H9 (cell line): ENCODE results near the gene MMP24OS. TPM values are rescaled to one million over a fixed set of nuclear protein-coding genes. Genes with fewer than 3 reads are reported as not detected.

ENCODE experiments used
- DNase-seq: peaks from one replicate; pipeline ENCODE4 v3.0.0-alpha.2; 2017
- H2AFZ ChIP-seq: one replicate; pipeline ENCODE4 v1.6.1; 2013; ENCODE audit warnings: mild to moderate bottlenecking, low read length, control low read depth, moderate library complexity
- H2AK5ac ChIP-seq: 2 replicates; pipeline ENCODE4 v1.6.1; 2013; ENCODE audit warnings: low read length, control low read depth, mixed read lengths; ENCODE audit not compliant: insufficient read length
- H2BK120ac ChIP-seq: one replicate; pipeline ENCODE4 v1.6.1; 2013; ENCODE audit warnings: low read depth, mild to moderate bottlenecking, low read length, control low read depth, inconsistent platforms; ENCODE audit not compliant: poor library complexity, severe bottlenecking
- H2BK12ac ChIP-seq: 2 replicates; pipeline ENCODE4 v1.6.1; 2013; ENCODE audit warnings: low read length, control low read depth, mixed read lengths, low read depth; ENCODE audit not compliant: insufficient read length
- H2BK15ac ChIP-seq: 2 replicates; pipeline ENCODE4 v1.6.1; 2013; ENCODE audit warnings: low read depth, low read length, control low read depth
- H2BK20ac ChIP-seq: one replicate; pipeline ENCODE4 v1.6.1; 2013; ENCODE audit warnings: low read depth, mild to moderate bottlenecking, low read length, control low read depth, inconsistent platforms; ENCODE audit not compliant: poor library complexity, severe bottlenecking
- H2BK5ac ChIP-seq: 2 replicates; pipeline ENCODE4 v1.6.1; 2013; ENCODE audit warnings: low read length, control low read depth, mixed read lengths; ENCODE audit not compliant: insufficient read length
- H3K14ac ChIP-seq: 2 replicates; pipeline ENCODE4 v1.6.1; 2013; ENCODE audit warnings: low read length, control low read depth; ENCODE audit not compliant: insufficient read depth
- H3K18ac ChIP-seq: 2 replicates; pipeline ENCODE4 v1.6.1; 2013; ENCODE audit warnings: low read depth, mild to moderate bottlenecking, mixed read lengths, low read length, control low read depth; ENCODE audit not compliant: insufficient read length
- H3K23ac ChIP-seq: 2 replicates; pipeline ENCODE4 v1.6.1; 2013; ENCODE audit warnings: low read length, control low read depth, mixed read lengths, low read depth; ENCODE audit not compliant: insufficient read length
- H3K23me2 ChIP-seq: 2 replicates; pipeline ENCODE4 v1.6.1; 2013; ENCODE audit warnings: low read depth, mild to moderate bottlenecking, mixed read lengths, low read length, control low read depth; ENCODE audit not compliant: insufficient read length, poor library complexity, severe bottlenecking
- H3K27ac ChIP-seq: 2 replicates; pipeline ENCODE4 v1.5.1; 2013; ENCODE audit warnings: low read length, control low read depth, mixed read lengths, low read depth; ENCODE audit not compliant: insufficient read length
- H3K27me3 ChIP-seq: 2 replicates; pipeline ENCODE4 v1.6.1; 2013; ENCODE audit warnings: low read length, control low read depth, inconsistent platforms; ENCODE audit not compliant: insufficient read depth
- H3K4ac ChIP-seq: 2 replicates; pipeline ENCODE4 v1.6.1; 2013; ENCODE audit warnings: low read depth, mild to moderate bottlenecking, control low read depth, inconsistent platforms, low read length, moderate library complexity
- H3K4me1 ChIP-seq: 2 replicates; pipeline ENCODE4 v1.6.1; 2013; ENCODE audit warnings: low read length, control low read depth, inconsistent platforms; ENCODE audit not compliant: insufficient read depth
- H3K4me2 ChIP-seq: 2 replicates; pipeline ENCODE4 v1.6.1; 2013; ENCODE audit warnings: low read length, control low read depth, mixed read lengths; ENCODE audit not compliant: insufficient read length, insufficient read depth
- H3K56ac ChIP-seq: 2 replicates; pipeline ENCODE4 v1.6.1; 2013; ENCODE audit warnings: low read depth, mild to moderate bottlenecking, mixed read lengths, low read length, control low read depth; ENCODE audit not compliant: insufficient read length
- H3K79me1 ChIP-seq: 2 replicates; pipeline ENCODE4 v1.6.1; 2013; ENCODE audit warnings: low read depth, mild to moderate bottlenecking, moderate library complexity, low read length, control low read depth, inconsistent platforms; ENCODE audit not compliant: insufficient read depth, poor library complexity, severe bottlenecking
- H3K79me2 ChIP-seq: 2 replicates; pipeline ENCODE4 v1.6.1; 2013; ENCODE audit warnings: low read length, control low read depth, inconsistent platforms; ENCODE audit not compliant: insufficient read depth
- H3K9ac ChIP-seq: 2 replicates; pipeline ENCODE4 v1.6.1; 2013; ENCODE audit warnings: low read length, control low read depth, mixed read lengths; ENCODE audit not compliant: insufficient read length; ENCODE audit errors: extremely low read depth
- H3K9me3 ChIP-seq: one replicate; pipeline ENCODE4 v1.6.1; 2013; ENCODE audit warnings: low read depth, low read length, inconsistent platforms; ENCODE audit not compliant: control insufficient read depth
- H3T11ph ChIP-seq: one replicate; pipeline ENCODE4 v1.6.1; 2013; ENCODE audit warnings: mild to moderate bottlenecking, low read length, control low read depth, inconsistent platforms
- H4K20me1 ChIP-seq: one replicate; pipeline ENCODE4 v1.6.1; 2013; ENCODE audit not compliant: control insufficient read depth, insufficient read length, insufficient read depth
- H4K5ac ChIP-seq: 2 replicates; pipeline ENCODE4 v1.6.1; 2013; ENCODE audit warnings: low read depth, mild to moderate bottlenecking, mixed read lengths, low read length, control low read depth; ENCODE audit not compliant: insufficient read length
- H4K8ac ChIP-seq: replicated peaks from 2 replicates; pipeline ENCODE4 v1.6.1; 2013; ENCODE audit warnings: low read length, control low read depth, mixed read lengths, low read depth; ENCODE audit not compliant: insufficient read length
- H4K91ac ChIP-seq: 2 replicates; pipeline ENCODE4 v1.6.1; 2013; ENCODE audit warnings: low read depth, mild to moderate bottlenecking, moderate library complexity, mixed read lengths, low read length, control low read depth; ENCODE audit not compliant: insufficient read length
- H3K27ac Mint-ChIP-seq, 3 experiments: 2 replicates in 2 of 3; 3 replicates in 1 of 3; pipeline ENCODE4 v1.8.0; 2020 to 2021; ENCODE audit warnings: mixed read lengths in 3 of 3, mild to moderate bottlenecking in 1 of 3, moderate library complexity in 1 of 3
- H3K27me3 Mint-ChIP-seq: 2 replicates; pipeline ENCODE4 v1.8.0; 2021; ENCODE audit warnings: low read depth, mild to moderate bottlenecking, moderate library complexity, mixed read lengths
- H3K36me3 Mint-ChIP-seq, 3 experiments: 2 replicates in 2 of 3; 3 replicates in 1 of 3; pipeline ENCODE4 v1.8.0; 2020 to 2021; ENCODE audit warnings: low read depth in 3 of 3, mixed read lengths in 3 of 3; ENCODE audit not compliant: insufficient read depth in 1 of 3
- H3K4me1 Mint-ChIP-seq, 2 experiments: 2 replicates each; pipeline ENCODE4 v1.8.0; 2020; ENCODE audit warnings: mixed read lengths in 2 of 2
- H3K4me3 Mint-ChIP-seq, 2 experiments: 2 replicates in 1 of 2; 3 replicates in 1 of 2; pipeline ENCODE4 v1.8.0; 2020 to 2021; ENCODE audit warnings: mild to moderate bottlenecking in 2 of 2, mixed read lengths in 2 of 2, moderate library complexity in 1 of 2
- H3K9me3 Mint-ChIP-seq, 2 experiments: 2 replicates in 1 of 2; 3 replicates in 1 of 2; pipeline ENCODE4 v1.8.0; 2020; ENCODE audit warnings: mild to moderate bottlenecking in 2 of 2, mixed read lengths in 2 of 2, moderate library complexity in 1 of 2
- CTCF ChIP-seq: fragments of 200-600 bp; sonication (generic); conservative IDR thresholded peaks from 3 replicates; pipeline ENCODE4 v1.8.0; 2021; ENCODE audit warnings: antibody characterized with exemption, mild to moderate bottlenecking
- WGBS: extraction: QIAGEN DNeasy Blood & Tissue Kit; methylation state at CpG from one replicate; pipeline ENCODE4 v1.1.7; 2013; ENCODE audit warnings: missing lambda C conversion rate, low lambda C conversion rate, mixed read lengths; ENCODE audit not compliant: insufficient read length; ENCODE audit errors: extremely low coverage; 5-methylcytosine and 5-hydroxymethylcytosine counted together
- long read RNA-seq: library from polyadenylated mRNA; unstranded; transcript quantifications from one replicate; pipeline ENCODE4 v2.0.0, GENCODE V29; 2020
- total RNA-seq: library from RNA; stranded (reverse); gene quantifications from 2 replicates; pipeline ENCODE4 v1.2.1, GENCODE V29; 2021

Gene MMP24OS
- total RNA-seq = 43.8 and 45.6 TPM in 2 replicates
- long read RNA-seq, partial matches to known transcripts = 1 of 1 reads
- long read RNA-seq, other reads (novel, unspliced or antisense) = 0 of 1 reads

- H3K9ac ChIP-seq = peak within 1 kb of the TSS; percentile 69
- H3K4ac ChIP-seq = no peak within 1 kb of the TSS
- no peak within 1 kb of the TSS for H3K56ac ChIP-seq
- no peak within 1 kb of the TSS for H3K23ac ChIP-seq
- H2BK5ac ChIP-seq = no peak within 1 kb of the TSS
- peak; percentile 94 for DNase-seq
- H3K27me3 ChIP-seq = no peaks in the 10 kb centered on the region
- H2AFZ ChIP-seq = no peak within 1 kb of the TSS
- no peak within 1 kb of the TSS for H2BK15ac ChIP-seq
- no peaks in the 10 kb centered on the region for H3K9me3 ChIP-seq
- TF ChIP-seq CTCF = no peak
- peak within 1 kb of the TSS; percentile 71 for H3K4me2 ChIP-seq
- H3T11ph ChIP-seq = no peak within 1 kb of the TSS
- no peak within 1 kb of the TSS for H4K5ac ChIP-seq
- H2BK20ac ChIP-seq = no peak within 1 kb of the TSS
- peak within 1 kb of the TSS; percentile 90 to 98 (median 90) for H3K27ac Mint-ChIP-seq
- no peaks in the 10 kb centered on the region for H3K79me2 ChIP-seq
- no peaks in the 10 kb centered on the region; the same call in 1 of the 2 replicates for H3K4me1 ChIP-seq
- H3K36me3 Mint-ChIP-seq = peaks cover 26 to 56% (median 52%) of the 10 kb centered on the region in 3 experiments
- H4K8ac ChIP-seq = no peak within 1 kb of the TSS
- peak within 1 kb of the TSS; percentile 83 for H3K18ac ChIP-seq
- no peak within 1 kb of the TSS for H4K91ac ChIP-seq
- H2BK120ac ChIP-seq = no peak within 1 kb of the TSS
- H3K4me1 Mint-ChIP-seq = peaks cover 15 to 24% of the 10 kb centered on the region in 2 experiments
- no peaks in the 10 kb centered on the region for H4K20me1 ChIP-seq
- H3K14ac ChIP-seq = peak within 1 kb of the TSS; percentile 69
- no peak within 1 kb of the TSS for H2BK12ac ChIP-seq
- no CpG with 5 or more reads among the region's 76 CpGs for WGBS
- no peak within 1 kb of the TSS for H2AK5ac ChIP-seq
- H3K4me3 Mint-ChIP-seq = peak within 1 kb of the TSS; percentile 90 to 94
- H3K27ac ChIP-seq = no peak within 1 kb of the TSS
- no peaks in the 10 kb centered on the region for H3K79me1 ChIP-seq
- no peaks in the 10 kb centered on the region; a peak in 2 of 5 replicates for H3K9me3 Mint-ChIP-seq
- peaks cover 7% of the 10 kb centered on the region for H3K23me2 ChIP-seq
- no peaks in the 10 kb centered on the region; the same call in 1 of the 2 replicates for H3K27me3 Mint-ChIP-seq
Observed at GRCh38 chr20:35277531-35278395, at the start of gene MMP24OS. Gene MMP24OS (minus strand): TSS chr20:35278122. CDS start chr20:35277929, 193 bp downstream.
